ENCODE data around the gene HTRA3. TPM values are rescaled to one million over a fixed set of nuclear protein-coding genes. Genes with fewer than 3 reads are reported as not detected.

HTRA3 gene
- total RNA-seq, 1 experiment from 2014 or later = 2.8 TPM

GRCh38 chr4:8240211-8241041 is 29.1 kb upstream of the HTRA3 start:
- H3K9ac ChIP-seq (ENCODE audit: low read length) = no peak overlapping the region
- H3K9me3 ChIP-seq (ENCODE audit: low read length) = no peaks in the 10 kb centered on the region
- no peaks in the 10 kb centered on the region for H3K36me3 ChIP-seq (ENCODE audit: low read depth, low read length)
- CTCF ChIA-PET = no interaction called here
- no peak overlapping the region for H3K4me3 ChIP-seq (ENCODE audit: low read length)
- TF ChIP-seq CTCF (conservative IDR thresholded peaks at IDR 0.05; ENCODE audit: low read depth, low read length) (no peak), EZH2phosphoT487 (IDR thresholded peaks at IDR 0.05; ENCODE audit: borderline replicate concordance, low read length) (no peak), EZH2 (IDR thresholded peaks at IDR 0.05; ENCODE audit: low read length, unreplicated experiment) (no peak)
- intact Hi-C loops (cut with micrococcal nuclease) = no loop called here
- no TSS peak for BruUV-seq (replicated peaks)
- H3K79me2 ChIP-seq (ENCODE audit: low read length) = no peaks in the 10 kb centered on the region
- H3K4me2 ChIP-seq (ENCODE audit: low read length) = no peak overlapping the region
- H3K27ac ChIP-seq (ENCODE audit: low read length) = no peak overlapping the region
- POLR2A ChIA-PET (ENCODE audit: unreplicated experiment) = no interaction called here
- H3K9me2 ChIP-seq (replicated peaks; ENCODE audit: low read length) = no peaks in the 10 kb centered on the region
- no peaks in the 10 kb centered on the region for H4K20me1 ChIP-seq (ENCODE audit: low read length)
- H3K4me1 ChIP-seq (ENCODE audit: insufficient read depth, low read length) = peaks cover 7% of the 10 kb centered on the region
- no peak overlapping the region for H2AFZ ChIP-seq (ENCODE audit: low read length)
- H3K27me3 ChIP-seq (ENCODE audit: low read length) = no peaks in the 10 kb centered on the region
- H3F3A ChIP-seq (ENCODE audit: low read length, unreplicated experiment) = no peaks in the 10 kb centered on the region
- no peak for DNase-seq
- no peak for ATAC-seq

GRCh38 chr4:8241211-8241779 is 28.3 kb upstream of the HTRA3 start:
- H3K4me1 ChIP-seq (ENCODE audit: insufficient read depth, low read length) = peaks cover 7% of the 10 kb centered on the region
- no peaks in the 10 kb centered on the region for H3K9me3 ChIP-seq (ENCODE audit: low read length)
- no TSS peak for BruUV-seq (replicated peaks)
- no peak for DNase-seq
- no peak overlapping the region for H3K27ac ChIP-seq (ENCODE audit: low read length)
- no peaks in the 10 kb centered on the region for H3K36me3 ChIP-seq (ENCODE audit: low read depth, low read length)
- H3K4me2 ChIP-seq (ENCODE audit: low read length) = no peak overlapping the region
- H3K79me2 ChIP-seq (ENCODE audit: low read length) = no peaks in the 10 kb centered on the region
- H2AFZ ChIP-seq (ENCODE audit: low read length) = no peak overlapping the region
- no peaks in the 10 kb centered on the region for H3F3A ChIP-seq (ENCODE audit: low read length, unreplicated experiment)
- TF ChIP-seq EZH2 (IDR thresholded peaks at IDR 0.05; ENCODE audit: low read length, unreplicated experiment) (no peak), EZH2phosphoT487 (IDR thresholded peaks at IDR 0.05; ENCODE audit: borderline replicate concordance, low read length) (no peak), CTCF (conservative IDR thresholded peaks at IDR 0.05; ENCODE audit: low read depth, low read length) (no peak)
- no peaks in the 10 kb centered on the region for H3K27me3 ChIP-seq (ENCODE audit: low read length)
- intact Hi-C loops (cut with micrococcal nuclease) = no loop called here
- no peak for ATAC-seq
- CTCF ChIA-PET = no interaction called here
- H4K20me1 ChIP-seq (ENCODE audit: low read length) = no peaks in the 10 kb centered on the region
- no peak overlapping the region for H3K4me3 ChIP-seq (ENCODE audit: low read length)
- H3K9me2 ChIP-seq (replicated peaks; ENCODE audit: low read length) = no peaks in the 10 kb centered on the region
- no peak overlapping the region for H3K9ac ChIP-seq (ENCODE audit: low read length)
- POLR2A ChIA-PET (ENCODE audit: unreplicated experiment) = no interaction called here
